G401 (cell line): ENCODE measurements around the gene AXDND1. TPM values are rescaled to one million over a fixed set of nuclear protein-coding genes. Genes with fewer than 3 reads are reported as not detected.
"Not testable (repeated sequence)": the region's sequence is repeated elsewhere in the genome, so short reads cannot be mapped to it uniquely, and the experiment has no call there.

Experiments
- DNase-seq: peaks from one replicate; pipeline ENCODE4 v3.0.0-alpha.2; 2015; ENCODE audit warnings: low spot score
- in situ Hi-C: cut with HindIII; loops from 2 replicates; pipeline ENCODE4 v1.10.0; 2016; ENCODE audit warnings: low sequenced_read_pairs, mixed read lengths
- total RNA-seq: library from RNA; depleted of rRNA; stranded (reverse); fragments of >200 nt; shearing (Covaris generic); gene quantifications from 2 replicates; pipeline ENCODE4 v1.2.3, GENCODE V29; 2014

The AXDND1 gene
- total RNA-seq, 1 experiment from 2014 or later: not detected

- DNase-seq: peak; percentile 3
- in situ Hi-C loops: no loop called here
These were observed 81.7 kb downstream of the AXDND1 start for GRCh38 chr1:179447489-179447888.

DNA sequence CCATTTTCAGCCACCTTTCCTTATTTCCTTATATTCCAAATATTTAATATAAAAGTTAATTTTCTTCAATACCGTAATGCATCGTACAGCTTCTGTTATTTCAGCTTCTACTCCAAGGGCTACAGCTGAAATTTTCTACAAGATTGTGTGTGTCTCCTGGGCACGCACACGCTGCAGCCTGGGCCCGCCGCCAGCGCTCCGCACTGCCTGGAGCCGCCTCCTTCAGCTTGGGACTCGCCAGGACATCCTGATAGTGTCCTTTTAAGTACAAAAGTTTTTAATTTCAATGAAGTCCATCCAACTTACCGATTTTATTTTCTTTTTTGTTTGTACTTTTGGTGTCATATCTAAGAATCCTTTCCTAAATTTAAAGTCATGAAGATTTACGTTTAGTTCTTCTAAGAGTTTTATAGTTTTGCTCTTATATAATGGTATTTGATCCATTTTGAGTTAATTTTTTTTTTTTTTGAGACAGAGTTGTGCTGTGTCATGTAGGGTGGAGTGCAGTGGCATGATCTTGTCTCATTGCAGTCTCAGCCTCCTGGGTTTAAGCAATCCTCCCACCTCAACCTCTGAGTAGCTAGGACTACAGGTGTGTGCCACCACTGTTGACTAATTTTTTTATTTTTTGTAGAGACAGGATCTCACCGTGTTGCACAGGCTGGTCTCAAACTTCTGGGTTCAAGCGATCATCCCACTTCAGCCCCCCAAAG is 82.8 kb downstream of the AXDND1 start:
- in situ Hi-C loops: no loop called here
- no peak for DNase-seq

DNA sequence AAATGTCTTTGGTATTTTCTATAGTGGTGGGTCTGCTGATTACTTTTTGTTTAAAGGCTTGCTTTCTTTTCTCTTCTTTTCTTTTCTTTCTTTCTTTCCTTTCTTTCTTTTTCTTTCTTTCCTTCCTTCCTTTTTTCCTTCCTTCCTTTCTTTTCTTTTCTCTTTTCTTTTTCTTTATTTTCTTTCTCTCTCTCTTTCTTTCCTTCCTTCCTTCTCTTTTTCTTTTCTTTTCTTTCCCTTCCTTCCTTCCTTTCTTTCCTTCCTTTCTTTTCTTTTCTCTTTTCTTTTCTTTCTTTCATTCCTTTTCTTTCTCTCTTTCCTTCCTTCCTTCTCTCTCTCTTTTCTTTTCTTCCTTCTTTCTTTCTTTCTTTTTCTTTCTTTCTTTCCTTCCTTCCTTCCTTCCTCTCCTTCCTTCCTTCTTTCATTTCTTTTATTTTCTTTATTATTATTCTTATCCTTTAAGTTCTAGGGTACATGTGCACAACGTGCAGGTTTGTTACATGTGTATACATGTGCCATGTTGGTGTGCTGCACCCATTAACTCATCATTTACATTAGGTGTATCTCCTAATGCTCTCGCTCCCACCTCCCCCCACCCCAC is 93.9 kb downstream of the AXDND1 start:
- DNase-seq, in situ Hi-C loops: not testable (repeated sequence)

GRCh38 chr1:179465661-179466060 is 99.9 kb downstream of the AXDND1 start:
- in situ Hi-C loops, DNase-seq: not testable (repeated sequence)

DNA sequence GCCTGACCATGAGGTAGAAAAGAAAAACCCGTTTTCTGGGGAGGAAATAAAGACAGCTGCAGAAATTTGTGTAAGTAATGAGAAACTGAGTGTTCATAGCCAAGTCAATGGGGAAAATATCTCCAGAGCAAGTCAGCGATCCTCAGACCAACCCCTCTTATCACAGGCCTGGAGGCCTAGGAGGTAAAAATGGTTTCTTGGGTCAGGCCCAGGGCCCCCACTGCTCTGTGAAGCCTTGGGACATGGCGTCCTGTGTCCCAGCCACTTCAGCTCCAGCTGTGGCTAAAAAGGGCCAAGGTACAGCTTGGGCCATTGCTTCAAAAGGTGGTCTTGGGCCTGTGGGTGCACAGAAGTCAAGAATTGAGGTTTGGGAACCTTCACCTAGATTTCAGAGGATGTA is 108.9 kb downstream of the AXDND1 start:
- in situ Hi-C loops: no loop called here
- DNase-seq: no peak

- in situ Hi-C loops: no loop called here
- DNase-seq: no peak
These were observed 110.7 kb downstream of the AXDND1 start for GRCh38 chr1:179476484-179476883.

DNA sequence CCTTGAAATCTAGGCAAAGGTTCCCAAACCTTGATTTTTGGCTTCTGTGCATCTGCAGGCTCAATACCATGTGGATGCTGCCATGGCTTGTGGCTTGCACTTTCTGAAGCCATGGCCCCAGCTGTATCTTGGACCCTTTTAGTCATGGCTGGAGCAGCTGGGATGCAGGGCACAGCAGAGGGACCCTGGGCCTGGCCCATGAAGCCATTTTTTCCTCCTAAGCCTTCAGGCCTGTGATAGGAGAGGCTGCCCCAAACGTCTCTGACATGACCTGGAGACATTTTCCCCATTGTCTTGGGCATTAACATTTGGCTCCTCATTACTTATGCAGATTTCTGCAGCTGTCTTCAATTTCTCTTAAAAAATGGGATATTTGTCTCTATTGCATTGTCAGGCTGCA is 112.6 kb downstream of the AXDND1 start:
- in situ Hi-C loops: no loop called here
- no peak for DNase-seq

GRCh38 chr1:179490611-179491010 is 124.8 kb downstream of the AXDND1 start:
- in situ Hi-C loops: no loop called here
- DNase-seq: no peak

DNA sequence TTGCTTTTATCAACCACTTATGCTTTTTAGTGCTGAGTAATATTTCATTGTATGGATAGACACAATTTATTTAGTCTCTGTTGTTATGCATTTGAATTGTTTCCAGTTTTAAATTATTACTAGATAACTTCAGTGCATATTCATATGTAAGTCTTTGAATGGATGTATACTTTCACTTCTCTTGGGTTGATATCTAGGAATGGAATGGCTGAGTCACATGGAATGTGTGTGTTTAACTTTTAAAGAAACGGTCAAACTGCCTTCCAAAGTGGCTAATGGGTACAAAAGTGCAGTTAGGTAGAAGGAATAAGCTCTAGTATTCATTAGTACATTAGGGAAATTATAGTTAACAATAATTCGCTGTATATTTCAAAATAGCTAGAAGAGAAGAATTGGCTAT is 127.6 kb downstream of the AXDND1 start:
- in situ Hi-C loops: no loop called here
- no peak for DNase-seq

DNA sequence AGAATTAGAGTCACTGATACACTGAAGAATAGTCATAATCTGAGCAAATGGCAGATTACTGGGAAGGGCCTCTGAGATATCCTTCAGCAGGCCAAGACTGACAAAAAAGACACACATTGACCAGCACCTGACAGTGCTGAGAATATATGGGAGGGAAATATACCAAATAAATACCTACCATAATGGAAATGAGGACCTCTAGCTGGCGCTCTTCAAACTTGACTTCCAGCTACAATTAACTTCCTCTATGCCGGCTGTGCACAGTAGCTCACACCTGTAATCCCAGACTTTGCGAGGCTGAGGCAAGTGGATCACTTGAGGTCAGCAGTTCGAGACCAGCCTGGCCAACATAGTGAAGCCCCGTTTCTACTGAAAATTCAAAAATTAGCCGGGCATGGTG is 140.4 kb downstream of the AXDND1 start:
- in situ Hi-C loops: no loop called here

GRCh38 chr1:179509384-179509783 is 143.6 kb downstream of the AXDND1 start:
- in situ Hi-C loops: no loop called here
- no peak for DNase-seq

More for the DNA sequence above, 140.4 kb downstream of the AXDND1 start:
- no peak for DNase-seq

DNA sequence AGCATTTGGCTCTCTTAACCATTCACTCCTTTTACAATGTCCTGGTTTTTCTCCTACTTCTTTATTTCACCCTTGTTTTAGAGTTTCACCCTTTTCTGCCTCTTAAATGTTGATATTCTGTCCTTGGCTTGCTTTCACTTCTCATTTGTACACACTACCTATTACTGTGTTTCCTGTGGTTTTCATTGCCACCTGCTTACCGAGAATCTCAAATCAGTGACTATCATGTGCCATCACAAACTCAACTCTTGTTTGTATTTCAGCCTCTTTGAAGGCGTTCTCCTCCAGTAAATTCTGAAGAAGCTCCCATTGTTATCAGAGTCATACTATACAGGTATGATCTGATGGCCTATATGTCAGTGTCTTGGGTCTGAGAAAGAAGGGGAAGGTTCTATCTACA is 144.3 kb downstream of the AXDND1 start:
- no peak for DNase-seq

GRCh38 chr1:179516976-179517705 is 151.4 kb downstream of the AXDND1 start:
- in situ Hi-C loops: no loop called here
- DNase-seq: no peak

More for the DNA sequence above, 144.3 kb downstream of the AXDND1 start:
- in situ Hi-C loops: no loop called here

DNA sequence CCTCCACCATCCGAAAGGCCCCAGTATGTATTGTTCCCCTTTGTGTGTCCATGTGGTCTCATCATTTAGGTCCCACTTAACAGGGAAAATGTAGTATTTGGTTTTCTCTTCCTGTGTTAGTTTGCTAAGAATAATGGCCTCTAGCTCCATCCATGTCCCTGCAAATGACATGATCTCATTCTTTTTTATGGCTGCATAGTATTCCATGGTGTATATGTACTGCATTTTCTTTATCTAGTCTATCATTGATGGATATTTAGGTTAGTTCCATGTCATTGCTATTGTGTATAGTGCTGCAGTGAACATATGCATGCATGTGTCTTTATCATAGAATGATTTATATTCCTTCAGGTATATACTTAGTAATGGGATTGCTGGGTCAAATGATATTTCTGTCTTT is 152.8 kb downstream of the AXDND1 start:
- in situ Hi-C loops, DNase-seq: not testable (repeated sequence)

DNA sequence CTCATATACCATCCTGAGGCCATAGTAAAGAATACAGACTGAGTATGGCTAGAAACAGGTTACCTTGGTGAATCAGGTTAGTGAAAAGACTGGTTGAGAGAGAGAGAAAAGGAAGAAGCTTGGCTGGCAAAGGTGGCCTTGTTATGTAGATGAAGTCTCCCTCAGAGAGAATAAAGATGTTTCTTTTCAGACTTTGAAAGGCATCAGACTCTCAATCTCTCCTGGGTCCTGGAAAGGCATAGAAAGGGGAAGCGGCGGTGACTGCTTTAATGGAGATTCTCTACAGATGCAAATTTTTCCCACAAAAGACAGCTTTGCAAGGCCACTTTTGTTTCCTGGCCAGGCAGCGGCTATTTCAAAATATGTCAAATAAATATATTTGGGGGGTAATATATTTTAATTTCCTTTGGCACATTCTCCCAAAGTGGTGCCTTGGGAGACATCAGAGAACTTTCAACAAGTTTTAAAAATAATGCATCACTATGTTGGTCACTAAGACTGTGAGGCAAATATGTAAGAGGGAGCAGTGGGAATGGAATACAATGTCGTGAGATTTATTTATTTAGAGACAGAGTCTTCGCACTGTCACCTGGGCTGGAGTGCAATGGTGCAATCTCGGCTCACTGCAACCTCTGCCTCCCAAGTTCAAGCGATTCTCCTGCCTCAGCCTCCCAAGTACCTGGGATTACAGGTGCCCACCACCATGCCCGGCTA is 163.9 kb downstream of the AXDND1 start:
- DNase-seq: no peak
- in situ Hi-C loops: no loop called here

- no peak for DNase-seq
- in situ Hi-C loops: no loop called here
These were observed 164.6 kb downstream of the AXDND1 start for GRCh38 chr1:179530352-179530751.

- DNase-seq: no peak
- in situ Hi-C loops: no loop called here
These were observed 176.0 kb downstream of the AXDND1 start for GRCh38 chr1:179541774-179542173.

DNA sequence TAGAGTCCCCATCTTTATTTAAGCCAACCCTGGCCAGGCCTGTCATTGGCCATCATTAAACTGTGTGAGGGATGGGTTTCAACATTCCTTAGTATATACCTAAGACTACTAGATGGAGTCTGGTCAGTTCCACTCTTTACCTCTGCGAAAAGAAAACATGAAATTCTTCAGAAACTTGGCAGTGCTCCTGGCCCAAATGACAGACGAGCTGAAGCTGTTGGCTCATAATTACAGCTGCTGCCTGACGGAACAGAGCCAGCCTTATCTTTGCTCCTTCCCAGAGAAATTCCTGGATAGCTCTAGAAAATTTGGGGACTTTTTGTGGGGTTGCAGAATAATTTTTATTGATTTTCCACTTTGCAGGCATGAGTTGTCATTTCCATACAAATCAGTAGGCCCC is 179.6 kb downstream of the AXDND1 start:
- no peak for DNase-seq
- in situ Hi-C loops: no loop called here

- in situ Hi-C loops: no loop called here
- DNase-seq: no peak
These were observed 181.3 kb downstream of the AXDND1 start for GRCh38 chr1:179547021-179547535.
